CD8-positive, alpha-beta memory T cell (primary cell): ENCODE results near the gene ZP1. TPM values are rescaled to one million over a fixed set of nuclear protein-coding genes. Genes with fewer than 3 reads are reported as not detected.

ENCODE experiments used
- CTCF ChIA-PET: fragments of 350-600 bp; sonication (Branson Sonifier 250); formaldehyde crosslinking; loops from one replicate; lab custom pipeline; 2021; ENCODE audit warnings: antibody characterized with exemption; lab: Charles Lee
- POLR2A ChIA-PET: fragments of 350-600 bp; sonication (Branson Sonifier 250); formaldehyde crosslinking; loops from one replicate; lab custom pipeline; 2021; ENCODE audit warnings: antibody characterized with exemption; lab: Charles Lee
- DNase-seq, 5 donors: peaks; one replicate each; pipeline versions ENCODE4 v3.0.0 to v3.0.0-alpha.2; 2020 to 2022; ENCODE audit warnings: mixed read lengths in 1 of 5
- H3K27ac ChIP-seq: one replicate; pipeline ENCODE4 v1.7.0; 2013; ENCODE audit warnings: low read depth, mild to moderate bottlenecking, low read length, moderate library complexity
- H3K27me3 ChIP-seq: 2 replicates; pipeline ENCODE4 v1.7.0; 2013; ENCODE audit warnings: low read length, mild to moderate bottlenecking; ENCODE audit not compliant: insufficient read depth, poor library complexity, severe bottlenecking
- H3K36me3 ChIP-seq: 2 replicates; pipeline ENCODE4 v1.7.0; 2013; ENCODE audit warnings: mild to moderate bottlenecking, low read length, moderate library complexity; ENCODE audit not compliant: insufficient read depth
- H3K4me1 ChIP-seq: 2 replicates; pipeline ENCODE4 v1.7.0; 2013; ENCODE audit warnings: mild to moderate bottlenecking, low read length, moderate library complexity; ENCODE audit not compliant: insufficient read depth
- H3K4me3 ChIP-seq: 2 replicates; pipeline ENCODE4 v1.7.0; 2013; ENCODE audit warnings: mild to moderate bottlenecking, low read length
- H3K9me3 ChIP-seq: 2 replicates; pipeline ENCODE4 v1.7.0; 2013; ENCODE audit warnings: mild to moderate bottlenecking, low read length
- H3K27ac Mint-ChIP-seq, 8 donors: one replicate each; pipeline ENCODE4 v1.8.0; 2020 to 2021; ENCODE audit warnings: mixed read lengths in 8 of 8, mild to moderate bottlenecking in 6 of 8, inconsistent platforms in 3 of 8, moderate library complexity in 3 of 8
- H3K27me3 Mint-ChIP-seq, 2 donors: one replicate each; pipeline ENCODE4 v1.8.0; 2020 to 2021; ENCODE audit warnings: mixed read lengths in 2 of 2, mild to moderate bottlenecking in 1 of 2, moderate library complexity in 1 of 2
- H3K36me3 Mint-ChIP-seq, 3 donors: one replicate each; pipeline ENCODE4 v1.8.0; 2020 to 2021; ENCODE audit warnings: mixed read lengths in 3 of 3, inconsistent platforms in 1 of 3, mild to moderate bottlenecking in 1 of 3
- H3K4me1 Mint-ChIP-seq, 3 donors: one replicate each; pipeline ENCODE4 v1.8.0; 2020 to 2021; ENCODE audit warnings: mixed read lengths in 3 of 3, inconsistent platforms in 1 of 3, mild to moderate bottlenecking in 1 of 3
- H3K4me3 Mint-ChIP-seq, 7 donors: one replicate each; pipeline ENCODE4 v1.8.0; 2020 to 2021; ENCODE audit warnings: mixed read lengths in 7 of 7, mild to moderate bottlenecking in 6 of 7, moderate library complexity in 4 of 7, inconsistent platforms in 2 of 7
- H3K9me3 Mint-ChIP-seq, 5 donors: one replicate each; pipeline ENCODE4 v1.8.0; 2020 to 2022; ENCODE audit warnings: mixed read lengths in 5 of 5, mild to moderate bottlenecking in 3 of 5, moderate library complexity in 2 of 5, inconsistent platforms in 1 of 5
- polyA plus RNA-seq: library from polyadenylated mRNA; unstranded; fragments of 300-500 nt; fragmentation: Illumina TruSeq; gene quantifications from one replicate; pipeline ENCODE4 v1.2.3, GENCODE V29; 2021
- total RNA-seq, 2 experiments: library from RNA; stranded (reverse); gene quantifications; one replicate each; pipeline ENCODE4 v1.2.3, GENCODE V29; 2021

The ZP1 gene
- total and polyA plus RNA-seq, 3 experiments from 2014 or later, result 0.22 TPM; not detected in 2

- Histone ChIP-seq H3K27ac (peak overlapping the region; percentile 15), H3K27me3 (no peaks in the 10 kb centered on the region), H3K36me3 (no peaks in the 10 kb centered on the region), H3K9me3 (no peaks in the 10 kb centered on the region), H3K4me1 (peaks cover 37% of the 10 kb centered on the region), H3K4me3 (peak overlapping the region; percentile 95)
- ChIA-PET POLR2A (no interaction called here), CTCF (interaction anchor here (1.0 to 4.1 kb wide), 2 partner anchors 9 to 47 kb away, joined by 3 to 20 read pairs; no protein-coding TSS in a partner anchor)
- no peaks in the 10 kb centered on the region for H3K9me3 Mint-ChIP-seq
- peaks cover 45 to 55% (median 52%) of the 10 kb centered on the region in 3 donors for H3K4me1 Mint-ChIP-seq
- H3K27me3 Mint-ChIP-seq, result peaks cover 0 to 3% of the 10 kb centered on the region in 2 donors
- peak overlapping the region; percentile 76 to 95 (median 89) for H3K4me3 Mint-ChIP-seq
- DNase-seq, result no peak
- H3K36me3 Mint-ChIP-seq, result peaks cover 0 to 10% (median 0%) of the 10 kb centered on the region in 3 donors
- H3K27ac Mint-ChIP-seq, result peak overlapping the region in 7 of 8 donors; percentile 75 to 98 (median 96)
Observed at GRCh38 chr11:60840470-60841430, 26.6 kb upstream of the ZP1 start.

- H3K4me1 ChIP-seq, result peaks cover 37% of the 10 kb centered on the region
- no peaks in the 10 kb centered on the region for H3K9me3 Mint-ChIP-seq
- H3K4me1 Mint-ChIP-seq, result peaks cover 45 to 55% (median 54%) of the 10 kb centered on the region in 3 donors
- H3K4me3 Mint-ChIP-seq, result peak within 1 kb of the TSS; percentile 80 to 95 (median 89)
- peaks cover 0 to 13% (median 0%) of the 10 kb centered on the region in 3 donors for H3K36me3 Mint-ChIP-seq
- peak within 1 kb of the TSS; percentile 92 to 98 (median 96) for H3K27ac Mint-ChIP-seq
- peaks cover 0 to 3% of the 10 kb centered on the region in 2 donors for H3K27me3 Mint-ChIP-seq
- DNase-seq, result peak; percentile 96 to 99 (median 98)
- H3K36me3 ChIP-seq, result no peaks in the 10 kb centered on the region
- ChIA-PET POLR2A (interaction anchor here (0.8 kb wide), 1 partner anchor 64 kb away, joined by 3 read pairs; the partner anchor contains the start of gene PRPF19), CTCF (interaction anchor here (1.0 to 4.1 kb wide), 2 partner anchors 10 to 27 kb away, joined by 4 to 20 read pairs; no protein-coding TSS in a partner anchor)
- no peaks in the 10 kb centered on the region for H3K27me3 ChIP-seq
- peak within 1 kb of the TSS; percentile 95 for H3K4me3 ChIP-seq
- H3K27ac ChIP-seq, result peak within 1 kb of the TSS; percentile 83
- H3K9me3 ChIP-seq, result no peaks in the 10 kb centered on the region
Observed at GRCh38 chr11:60841797-60842667, 25.3 kb upstream of the ZP1 start, which contains the start of gene CCDC86. Gene CCDC86 (plus strand): TSS chr11:60842113. CDS start chr11:60842125, 12 bp downstream.

GRCh38 chr11:60842668-60843600, 24.4 kb upstream of the ZP1 start:
- Histone ChIP-seq H3K4me3 (peak overlapping the region; percentile 95), H3K36me3 (no peaks in the 10 kb centered on the region), H3K9me3 (no peaks in the 10 kb centered on the region), H3K27me3 (no peaks in the 10 kb centered on the region), H3K27ac (peak overlapping the region; percentile 83), H3K4me1 (peaks cover 37% of the 10 kb centered on the region)
- no peaks in the 10 kb centered on the region for H3K27me3 Mint-ChIP-seq
- DNase-seq, result peak in 1 of 5 donors; percentile 4
- H3K4me1 Mint-ChIP-seq, result peaks cover 43 to 50% (median 49%) of the 10 kb centered on the region in 3 donors
- H3K9me3 Mint-ChIP-seq, result no peaks in the 10 kb centered on the region
- ChIA-PET POLR2A (interaction anchor here (0.8 kb wide), 1 partner anchor 64 kb away, joined by 3 read pairs; the partner anchor contains the start of gene PRPF19), CTCF (interaction anchor here (1.0 to 4.1 kb wide), 3 partner anchors 11 to 45 kb away, joined by 3 to 20 read pairs (median 4); no protein-coding TSS in a partner anchor)
- H3K27ac Mint-ChIP-seq, result peak overlapping the region; percentile 92 to 98 (median 96)
- H3K4me3 Mint-ChIP-seq, result peak overlapping the region; percentile 80 to 95 (median 89)
- H3K36me3 Mint-ChIP-seq, result peaks cover 0 to 18% (median under 1%) of the 10 kb centered on the region in 3 donors

- no peak for DNase-seq
- no peak overlapping the region for H3K4me3 ChIP-seq
- no peaks in the 10 kb centered on the region for H3K9me3 ChIP-seq
- no peaks in the 10 kb centered on the region for H3K27me3 ChIP-seq
- ChIA-PET CTCF (interaction anchor here (1.1 to 4.1 kb wide), 3 partner anchors 13 to 43 kb away, joined by 3 to 20 read pairs (median 3); no protein-coding TSS in a partner anchor), POLR2A (no interaction called here)
- Mint-ChIP-seq H3K27ac (peak overlapping the region; percentile 2 to 98 (median 96)), H3K36me3 (peaks cover 0 to 31% (median 5%) of the 10 kb centered on the region in 3 donors), H3K27me3 (no peaks in the 10 kb centered on the region), H3K4me1 (peaks cover 43 to 50% (median 49%) of the 10 kb centered on the region in 3 donors), H3K9me3 (no peaks in the 10 kb centered on the region), H3K4me3 (peak overlapping the region; percentile 76 to 95 (median 89))
- H3K4me1 ChIP-seq, result peaks cover 37% of the 10 kb centered on the region
- H3K27ac ChIP-seq, result no peak overlapping the region
- H3K36me3 ChIP-seq, result no peaks in the 10 kb centered on the region
Observed at GRCh38 chr11:60844045-60844869, 23.1 kb upstream of the ZP1 start.

GRCh38 chr11:60844870-60845221, 22.5 kb upstream of the ZP1 start:
- POLR2A ChIA-PET, result no interaction called here
- peaks cover 37% of the 10 kb centered on the region for H3K4me1 ChIP-seq
- H3K4me3 Mint-ChIP-seq, result peak overlapping the region in 6 of 7 donors; percentile 63 to 89 (median 78)
- no peaks in the 10 kb centered on the region for H3K9me3 ChIP-seq
- peaks cover 42 to 50% (median 49%) of the 10 kb centered on the region in 3 donors for H3K4me1 Mint-ChIP-seq
- no peak for DNase-seq
- no peak overlapping the region for H3K27ac ChIP-seq
- no peaks in the 10 kb centered on the region for H3K27me3 Mint-ChIP-seq
- CTCF ChIA-PET, result interaction anchor here (1.4 kb wide), 1 partner anchor 14 kb away, joined by 3 read pairs; no protein-coding TSS in a partner anchor
- peaks cover 0 to 36% (median 5%) of the 10 kb centered on the region in 3 donors for H3K36me3 Mint-ChIP-seq
- no peaks in the 10 kb centered on the region for H3K27me3 ChIP-seq
- peak overlapping the region; percentile 2 to 98 (median 83) for H3K27ac Mint-ChIP-seq
- H3K36me3 ChIP-seq, result no peaks in the 10 kb centered on the region
- H3K9me3 Mint-ChIP-seq, result no peaks in the 10 kb centered on the region
- no peak overlapping the region for H3K4me3 ChIP-seq

GRCh38 chr11:60845338-60845737, 22.0 kb upstream of the ZP1 start:
- Mint-ChIP-seq H3K9me3 (no peaks in the 10 kb centered on the region), H3K4me1 (peaks cover 42 to 49% (median 49%) of the 10 kb centered on the region in 3 donors), H3K27ac (peak overlapping the region in 7 of 8 donors; percentile 35 to 96 (median 75)), H3K4me3 (peak overlapping the region in 5 of 7 donors; percentile 8 to 80 (median 32)), H3K36me3 (peaks cover 0 to 41% (median 5%) of the 10 kb centered on the region in 3 donors), H3K27me3 (no peaks in the 10 kb centered on the region)
- ChIA-PET CTCF (interaction anchor here (1.4 kb wide), 1 partner anchor 15 kb away, joined by 3 read pairs; no protein-coding TSS in a partner anchor), POLR2A (no interaction called here)
- H3K9me3 ChIP-seq, result no peaks in the 10 kb centered on the region
- no peak overlapping the region for H3K27ac ChIP-seq
- no peak for DNase-seq
- no peaks in the 10 kb centered on the region for H3K27me3 ChIP-seq
- H3K4me3 ChIP-seq, result no peak overlapping the region
- no peaks in the 10 kb centered on the region for H3K36me3 ChIP-seq
- peaks cover 37% of the 10 kb centered on the region for H3K4me1 ChIP-seq
